Osteoblast (primary cell): Measurements from ENCODE around the gene UBE2F. TPM values are rescaled to one million over a fixed set of nuclear protein-coding genes. Genes with fewer than 3 reads are reported as not detected.
A peak's percentile ranks its signal among the peaks of the same experiment; 100 is the strongest.

ENCODE experiments used
- DNase-seq: peaks from one replicate; pipeline ENCODE4 v3.0.0; 2011; ENCODE audit warnings: low spot score, mixed read lengths; ENCODE audit not compliant: insufficient read length; ENCODE audit errors: missing footprints
- H2AFZ ChIP-seq: 2 replicates; pipeline ENCODE4 v1.6.0; 2011; ENCODE audit warnings: mild to moderate bottlenecking, low read length
- H3K27ac ChIP-seq: 2 replicates; pipeline ENCODE4 v1.5.1; 2011; ENCODE audit warnings: mild to moderate bottlenecking, low read depth, low read length, moderate library complexity
- H3K27me3 ChIP-seq: 2 replicates; pipeline ENCODE4 v1.6.0; 2012; ENCODE audit warnings: mild to moderate bottlenecking, control low read depth, inconsistent platforms, low read length, moderate library complexity; ENCODE audit not compliant: insufficient read depth
- H3K36me3 ChIP-seq: 2 replicates; pipeline ENCODE4 v1.5.1; 2011; ENCODE audit warnings: mild to moderate bottlenecking, low read length, control low read depth, moderate library complexity; ENCODE audit not compliant: insufficient read depth
- H3K4me1 ChIP-seq: 2 replicates; pipeline ENCODE4 v1.5.1; 2011; ENCODE audit warnings: mild to moderate bottlenecking, low read length, control low read depth, moderate library complexity; ENCODE audit not compliant: insufficient read depth
- H3K4me2 ChIP-seq: 2 replicates; pipeline ENCODE4 v1.6.0; 2011; ENCODE audit warnings: mild to moderate bottlenecking, low read length; ENCODE audit not compliant: insufficient read depth
- H3K4me3 ChIP-seq: fragments of 200-600 bp; sonication (generic); 3 replicates; pipeline ENCODE4 v1.5.1; 2012; ENCODE audit warnings: mild to moderate bottlenecking, low read length, inconsistent platforms; ENCODE audit not compliant: insufficient read depth
- H3K79me2 ChIP-seq: 2 replicates; pipeline ENCODE4 v1.6.0; 2012; ENCODE audit warnings: mild to moderate bottlenecking, low read length, control low read depth, inconsistent platforms; ENCODE audit not compliant: insufficient read depth
- H3K9me3 ChIP-seq: 2 replicates; pipeline ENCODE4 v1.5.1; 2011; ENCODE audit warnings: low read depth, low read length, control low read depth
- H4K20me1 ChIP-seq: 2 replicates; pipeline ENCODE4 v1.6.0; 2012; ENCODE audit warnings: mild to moderate bottlenecking, low read length, control low read depth; ENCODE audit not compliant: insufficient read depth
- CTCF ChIP-seq: IDR thresholded peaks from 2 replicates; pipeline ENCODE4 v1.5.1; 2011; ENCODE audit warnings: mild to moderate bottlenecking, low read depth, low read length, moderate library complexity; ENCODE audit errors: extremely low read depth
- small RNA-seq: library from RNA; depleted of rRNA; stranded (forward); fragments of <200 nt; gene quantifications from one replicate; pipeline ENCODE3, GENCODE V24; 2012
- total RNA-seq: library from RNA; depleted of rRNA; stranded (reverse); fragments of >200 nt; gene quantifications from 2 replicates; pipeline ENCODE4 v1.2.3, GENCODE V29; 2012

The UBE2F gene
- total RNA-seq, 1 donor, result 39.8 TPM

GRCh38 chr2:238091436-238092060, 124.7 kb downstream of the UBE2F start:
- no peak overlapping the region for H3K4me3 ChIP-seq
- H4K20me1 ChIP-seq, result no peaks in the 10 kb centered on the region
- H2AFZ ChIP-seq, result no peak overlapping the region
- H3K4me2 ChIP-seq, result no peak overlapping the region
- no peaks in the 10 kb centered on the region for H3K36me3 ChIP-seq
- TF ChIP-seq CTCF, result no peak
- no peaks in the 10 kb centered on the region for H3K79me2 ChIP-seq
- no peaks in the 10 kb centered on the region for H3K27me3 ChIP-seq
- no peaks in the 10 kb centered on the region for H3K4me1 ChIP-seq
- DNase-seq, result peak; percentile 39
- H3K27ac ChIP-seq, result no peak overlapping the region
- no peaks in the 10 kb centered on the region for H3K9me3 ChIP-seq

Small RNA genes lying within 50 kb of the gene (small RNA-seq; reads per million reads assigned to genes)
- not detected for gene RNU6-1333P

Other genes starting within 250 kb of the UBE2F start
- 0.59 and 0.72 TPM in 2 replicates for gene RBM44, start 168.2 kb upstream of the UBE2F start, total RNA-seq
- 1.8 and 4.4 TPM in 2 replicates for gene RAMP1, start 107.4 kb upstream of the UBE2F start, total RNA-seq
- gene SCLY, start 94.0 kb downstream of the UBE2F start, total RNA-seq, result 11.6 and 12.4 TPM in 2 replicates
- 1.8 and 9.8 TPM in 2 replicates for gene ESPNL, start 133.3 kb downstream of the UBE2F start, total RNA-seq
- under 0.01 TPM in 2 replicates for gene KLHL30, start 171.7 kb downstream of the UBE2F start, total RNA-seq
- gene ERFE, start 192.0 kb downstream of the UBE2F start, total RNA-seq, result 0.88 and 1.8 TPM in 2 replicates
- 24.2 and 24.5 TPM in 2 replicates for gene ILKAP, start 236.7 kb downstream of the UBE2F start, total RNA-seq